Measurements from ENCODE around the gene NME4. TPM values are rescaled to one million over a fixed set of nuclear protein-coding genes. Genes with fewer than 3 reads are reported as not detected.

The NME4 gene
- total and polyA plus RNA-seq, 10 of the 15 experiments (the other 5 are each of a cell fraction or from before 2014, with no cell fraction given): 11.0 to 235 (median 97.7) TPM

- Histone ChIP-seq H3K27ac (ENCODE audit: control insufficient read depth, insufficient read depth) (no peak overlapping the region), H2AFZ (ENCODE audit: control insufficient read depth, low read depth, low read length) (no peak overlapping the region), H3K79me2 (ENCODE audit: control insufficient read depth, insufficient read depth, low read length) (no peaks in the 10 kb centered on the region; the same call in 1 of the 2 replicates), H3K4me2 (ENCODE audit: control insufficient read depth, insufficient read depth) (no peak overlapping the region), H3K4me3 (no peak overlapping the region), H3K27me3 (replicated peaks in 1 of 2; ENCODE audit: control insufficient read depth in 2 of 2, insufficient read depth in 2 of 2, low read length in 1 of 2) (no peaks in the 10 kb centered on the region), H3K4me1 (ENCODE audit: control insufficient read depth, insufficient read depth, low read length) (peaks cover 5% of the 10 kb centered on the region), H3K36me3 (ENCODE audit: control insufficient read depth in 2 of 2, insufficient read depth in 2 of 2, low read length in 1 of 2) (no peaks in the 10 kb centered on the region; a peak in 1 of 4 replicates), H3K9me3 (replicated peaks; ENCODE audit: control insufficient read depth, insufficient read depth, low read length) (no peaks in the 10 kb centered on the region), H4K20me1 (ENCODE audit: control insufficient read depth, insufficient read depth) (no peaks in the 10 kb centered on the region), H3K9ac (ENCODE audit: control insufficient read depth, insufficient read depth, low read length) (no peak overlapping the region)
- CTCF ChIA-PET: no interaction called here
- TF ChIP-seq CREB1 (IDR thresholded peaks at IDR 0.05; ENCODE audit: low read depth) (no peak), HDGF (IDR thresholded peaks at IDR 0.05) (no peak), JUNB (IDR thresholded peaks at IDR 0.05) (no peak), STAT1 (conservative IDR thresholded peaks at IDR 0.05) (no peak), SPI1 (IDR thresholded peaks at IDR 0.05; ENCODE audit: borderline replicate concordance, insufficient read depth, low read depth, low read length) (no peak)
- ATAC-seq (no peak), FAIRE-seq (no peak), DNase-seq (ENCODE audit: low read depth, low spot score) (no peak)
- no TSS peak for BruUV-seq (replicated peaks)
- POLR2A ChIA-PET: no interaction called here
- RAD21 ChIA-PET (ENCODE audit: unreplicated experiment): no interaction called here
- 67% methylated on average over 4 of the region's 4 CpGs for WGBS (ENCODE audit: insufficient coverage, insufficient replicate concordance, low lambda C conversion rate, missing lambda C conversion rate)
- intact Hi-C loops (cut with micrococcal nuclease; ENCODE audit: unreplicated experiment): no loop called here
- in situ Hi-C loops (cut with MboI): no loop called here
- SMC1A ChIA-PET (ENCODE audit: uncharacterized antibody, unreplicated experiment): interaction anchor here (1.3 kb wide), 1 partner anchor 8 kb away, joined by 3 read pairs; no protein-coding TSS in a partner anchor
Observed at GRCh38 chr16:445566-445965, 48.6 kb downstream of the NME4 start.

Small RNAs within 50 kb of the gene (small RNA-seq; reads per million reads assigned to genes)
- gene RF00019: not detected

Other genes with a start within 250 kb of the NME4 start
Only the 7 nearest of the 23 such genes appear.
- gene ARHGDIG, start 116.6 kb upstream of the NME4 start, total RNA-seq (2014; rRNA removed): not detected in 2 replicates
- not detected in 2 replicates for gene ARHGDIG, start 116.6 kb upstream of the NME4 start, total RNA-seq (2014; rRNA removed; fragmentation: Illumina TruSeq; extraction: Trizol)
- not detected in 2 replicates for gene ARHGDIG, start 116.6 kb upstream of the NME4 start, total RNA-seq (2021)
- gene ARHGDIG, start 116.6 kb upstream of the NME4 start, polyA plus RNA-seq (2011; rRNA removed): not detected in 2 replicates
- not detected in 2 replicates for gene ARHGDIG, start 116.6 kb upstream of the NME4 start, polyA plus RNA-seq (2014; fragmentation: Illumina TruSeq; extraction: Trizol)
- gene ARHGDIG, start 116.6 kb upstream of the NME4 start, polyA plus RNA-seq (2014; fragmentation: Nextera tagmentation; extraction: Ambion mirVana): not detected
- not detected in 2 replicates for gene ARHGDIG, start 116.6 kb upstream of the NME4 start, polyA plus RNA-seq (2014; rRNA removed)
- gene ARHGDIG, start 116.6 kb upstream of the NME4 start, polyA plus RNA-seq (2016; fragmentation: Nextera tagmentation; extraction: Ambion mirVana): not detected
- not detected in 2 replicates for gene PDIA2, start 114.0 kb upstream of the NME4 start, total RNA-seq (2014; rRNA removed)
- not detected in 2 replicates for gene PDIA2, start 114.0 kb upstream of the NME4 start, total RNA-seq (2014; rRNA removed; fragmentation: Illumina TruSeq; extraction: Trizol)
- 0.32 and 0.36 TPM in 2 replicates for gene PDIA2, start 114.0 kb upstream of the NME4 start, total RNA-seq (2021)
- not detected in 2 replicates for gene PDIA2, start 114.0 kb upstream of the NME4 start, polyA plus RNA-seq (2011; rRNA removed)
- gene PDIA2, start 114.0 kb upstream of the NME4 start, polyA plus RNA-seq (2014; fragmentation: Illumina TruSeq; extraction: Trizol): not detected in 2 replicates
- not detected for gene PDIA2, start 114.0 kb upstream of the NME4 start, polyA plus RNA-seq (2014; fragmentation: Nextera tagmentation; extraction: Ambion mirVana)
- gene PDIA2, start 114.0 kb upstream of the NME4 start, polyA plus RNA-seq (2014; rRNA removed): not detected in 2 replicates
- under 1 TPM in 1 of 2 experiments, not detected in 1; 0.11 TPM for gene PDIA2, start 114.0 kb upstream of the NME4 start, polyA plus RNA-seq (2016; fragmentation: Nextera tagmentation; extraction: Ambion mirVana)
- gene AXIN1, start 44.5 kb upstream of the NME4 start, total RNA-seq (2014; rRNA removed): 19.1 and 19.9 TPM in 2 replicates
- 11.0 and 11.5 TPM in 2 replicates for gene AXIN1, start 44.5 kb upstream of the NME4 start, total RNA-seq (2014; rRNA removed; fragmentation: Illumina TruSeq; extraction: Trizol)
- 25.4 and 27.1 TPM in 2 replicates for gene AXIN1, start 44.5 kb upstream of the NME4 start, total RNA-seq (2021)
- gene AXIN1, start 44.5 kb upstream of the NME4 start, polyA plus RNA-seq (2011; rRNA removed): 4.7 and 6.0 TPM in 2 replicates
- 3.8 and 9.3 TPM in 2 replicates for gene AXIN1, start 44.5 kb upstream of the NME4 start, polyA plus RNA-seq (2014; fragmentation: Illumina TruSeq; extraction: Trizol)
- under 1 TPM; 0.26 to 0.68 TPM for gene AXIN1, start 44.5 kb upstream of the NME4 start, polyA plus RNA-seq (2014; fragmentation: Nextera tagmentation; extraction: Ambion mirVana)
- gene AXIN1, start 44.5 kb upstream of the NME4 start, polyA plus RNA-seq (2014; rRNA removed): 17.2 and 19.2 TPM in 2 replicates
- 1 to 10 TPM; 1.5 to 2.6 TPM for gene AXIN1, start 44.5 kb upstream of the NME4 start, polyA plus RNA-seq (2016; fragmentation: Nextera tagmentation; extraction: Ambion mirVana)
- gene MRPL28, start 26.7 kb upstream of the NME4 start, total RNA-seq (2014; rRNA removed): 146 and 151 TPM in 2 replicates
- gene MRPL28, start 26.7 kb upstream of the NME4 start, total RNA-seq (2014; rRNA removed; fragmentation: Illumina TruSeq; extraction: Trizol): 70.1 and 75.0 TPM in 2 replicates
- 107 and 115 TPM in 2 replicates for gene MRPL28, start 26.7 kb upstream of the NME4 start, total RNA-seq (2021)
- gene MRPL28, start 26.7 kb upstream of the NME4 start, polyA plus RNA-seq (2011; rRNA removed): 74.1 and 113 TPM in 2 replicates
- gene MRPL28, start 26.7 kb upstream of the NME4 start, polyA plus RNA-seq (2014; fragmentation: Illumina TruSeq; extraction: Trizol): 33.3 and 105 TPM in 2 replicates
- gene MRPL28, start 26.7 kb upstream of the NME4 start, polyA plus RNA-seq (2014; fragmentation: Nextera tagmentation; extraction: Ambion mirVana): 10 to 100 TPM in 1 of 2 experiments, 1 to 10 TPM in 1; 1.6 to 17.9 TPM
- gene MRPL28, start 26.7 kb upstream of the NME4 start, polyA plus RNA-seq (2014; rRNA removed): 169 and 186 TPM in 2 replicates
- 100 to 1,000 TPM; 165 to 185 TPM for gene MRPL28, start 26.7 kb upstream of the NME4 start, polyA plus RNA-seq (2016; fragmentation: Nextera tagmentation; extraction: Ambion mirVana)
- gene PGAP6, start 15.2 kb upstream of the NME4 start, total RNA-seq (2014; rRNA removed): 42.5 and 48.8 TPM in 2 replicates
- 19.7 and 24.2 TPM in 2 replicates for gene PGAP6, start 15.2 kb upstream of the NME4 start, total RNA-seq (2014; rRNA removed; fragmentation: Illumina TruSeq; extraction: Trizol)
- 40.7 and 43.5 TPM in 2 replicates for gene PGAP6, start 15.2 kb upstream of the NME4 start, total RNA-seq (2021)
- 10.9 and 32.0 TPM in 2 replicates for gene PGAP6, start 15.2 kb upstream of the NME4 start, polyA plus RNA-seq (2011; rRNA removed)
- 2.8 and 12.6 TPM in 2 replicates for gene PGAP6, start 15.2 kb upstream of the NME4 start, polyA plus RNA-seq (2014; fragmentation: Illumina TruSeq; extraction: Trizol)
- gene PGAP6, start 15.2 kb upstream of the NME4 start, polyA plus RNA-seq (2014; fragmentation: Nextera tagmentation; extraction: Ambion mirVana): 1 to 10 TPM in 1 of 2 experiments, under 1 TPM in 1; 0.76 to 2.9 TPM
- 44.4 and 58.3 TPM in 2 replicates for gene PGAP6, start 15.2 kb upstream of the NME4 start, polyA plus RNA-seq (2014; rRNA removed)
- gene PGAP6, start 15.2 kb upstream of the NME4 start, polyA plus RNA-seq (2016; fragmentation: Nextera tagmentation; extraction: Ambion mirVana): 1 to 10 TPM; 3.7 to 5.6 TPM
- 7.2 and 8.0 TPM in 2 replicates for gene DECR2, start 4.7 kb downstream of the NME4 start, total RNA-seq (2014; rRNA removed)
- gene DECR2, start 4.7 kb downstream of the NME4 start, total RNA-seq (2014; rRNA removed; fragmentation: Illumina TruSeq; extraction: Trizol): 4.0 and 4.7 TPM in 2 replicates
- 13.0 and 13.1 TPM in 2 replicates for gene DECR2, start 4.7 kb downstream of the NME4 start, total RNA-seq (2021)
- 2.0 TPM in 2 replicates for gene DECR2, start 4.7 kb downstream of the NME4 start, polyA plus RNA-seq (2011; rRNA removed)
- gene DECR2, start 4.7 kb downstream of the NME4 start, polyA plus RNA-seq (2014; fragmentation: Illumina TruSeq; extraction: Trizol): 2.9 and 3.1 TPM in 2 replicates
- gene DECR2, start 4.7 kb downstream of the NME4 start, polyA plus RNA-seq (2014; fragmentation: Nextera tagmentation; extraction: Ambion mirVana): 1 to 10 TPM in 1 of 2 experiments, under 1 TPM in 1; 0.53 to 1.8 TPM
- 20.3 and 21.5 TPM in 2 replicates for gene DECR2, start 4.7 kb downstream of the NME4 start, polyA plus RNA-seq (2014; rRNA removed)
- 10 to 100 TPM; 16.1 to 16.4 TPM for gene DECR2, start 4.7 kb downstream of the NME4 start, polyA plus RNA-seq (2016; fragmentation: Nextera tagmentation; extraction: Ambion mirVana)
- gene RAB11FIP3, start 28.4 kb downstream of the NME4 start, total RNA-seq (2014; rRNA removed): 11.3 and 11.4 TPM in 2 replicates
- gene RAB11FIP3, start 28.4 kb downstream of the NME4 start, total RNA-seq (2014; rRNA removed; fragmentation: Illumina TruSeq; extraction: Trizol): 9.1 and 9.8 TPM in 2 replicates
- gene RAB11FIP3, start 28.4 kb downstream of the NME4 start, total RNA-seq (2021): 25.6 and 27.3 TPM in 2 replicates
- gene RAB11FIP3, start 28.4 kb downstream of the NME4 start, polyA plus RNA-seq (2011; rRNA removed): 5.3 and 6.3 TPM in 2 replicates
- gene RAB11FIP3, start 28.4 kb downstream of the NME4 start, polyA plus RNA-seq (2014; fragmentation: Illumina TruSeq; extraction: Trizol): 3.3 and 9.2 TPM in 2 replicates
- 1 to 10 TPM; 1.2 to 1.3 TPM for gene RAB11FIP3, start 28.4 kb downstream of the NME4 start, polyA plus RNA-seq (2014; fragmentation: Nextera tagmentation; extraction: Ambion mirVana)
- gene RAB11FIP3, start 28.4 kb downstream of the NME4 start, polyA plus RNA-seq (2014; rRNA removed): 17.1 and 22.4 TPM in 2 replicates
- 1 to 10 TPM; 1.5 to 1.7 TPM for gene RAB11FIP3, start 28.4 kb downstream of the NME4 start, polyA plus RNA-seq (2016; fragmentation: Nextera tagmentation; extraction: Ambion mirVana)